ENCODE measurements around the gene PTGES3.

DNA sequence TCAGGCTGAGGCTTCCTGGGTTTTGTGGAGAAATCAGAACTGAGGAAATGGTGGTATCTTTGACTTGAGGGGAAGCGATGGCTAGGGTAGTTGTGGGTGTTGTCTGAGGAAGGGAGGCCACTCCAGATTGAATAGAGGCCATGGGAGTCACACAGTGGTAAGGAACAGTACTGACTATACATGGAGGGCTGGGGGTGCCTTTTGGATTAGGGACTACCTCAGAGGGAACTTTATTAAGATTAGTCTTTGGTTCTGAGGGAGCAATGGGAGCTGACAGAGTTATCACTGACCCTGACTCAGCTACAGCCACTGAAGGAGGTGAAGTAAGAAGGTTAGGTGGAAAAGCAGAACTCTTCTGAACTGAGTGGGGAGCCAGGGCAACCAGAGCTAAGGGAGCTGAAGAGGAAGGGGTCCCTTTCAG, 32.7 kb upstream of the PTGES3 start:
- TF ChIP-seq CTCF (IDR thresholded peaks at IDR 0.05), result no peak
- no peak for TF ChIP-seq POLR2A (IDR thresholded peaks at IDR 0.05)
